GM18868 (cell line): ENCODE data around the gene RSRC1.
A peak's percentile ranks its signal among the peaks of the same experiment; 100 is the strongest.
"Not testable (repeated sequence)": the region's sequence is repeated elsewhere in the genome, so short reads cannot be mapped to it uniquely, and the experiment has no call there.

ENCODE experiments used
- ATAC-seq: cut with Tn5 transposase; IDR thresholded peaks from one replicate; pipeline ENCODE4 v1.9.1; 2021; ENCODE audit warnings: mild to moderate bottlenecking, moderate library complexity; ENCODE audit not compliant: unreplicated experiment

Gene RSRC1

GRCh38 chr3:158217992-158218391 is 108.1 kb downstream of the RSRC1 start:
- no peak for ATAC-seq

- no peak for ATAC-seq
These were observed 110.7 kb downstream of the RSRC1 start for GRCh38 chr3:158220575-158220974.

DNA sequence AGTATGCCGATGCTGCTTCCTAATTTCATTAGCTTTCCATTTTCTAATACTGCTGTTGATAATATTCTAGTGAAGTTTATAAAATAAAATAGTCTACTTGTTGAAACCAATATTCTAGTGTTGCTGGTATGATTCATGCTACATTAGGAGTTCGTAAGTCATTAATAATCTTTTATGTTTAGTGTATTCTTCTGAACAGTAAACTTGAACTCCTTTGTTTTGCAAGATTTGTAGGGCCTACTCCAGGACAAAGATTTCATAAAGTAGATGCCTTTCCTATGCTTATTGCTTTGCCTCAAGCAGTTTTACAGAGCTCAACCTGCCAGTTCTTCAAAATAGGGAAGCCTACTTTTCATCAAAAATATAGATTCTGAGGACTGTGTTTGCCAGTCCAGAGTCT is 111.5 kb downstream of the RSRC1 start:
- ATAC-seq: no peak

- no peak for ATAC-seq
These were observed 116.5 kb downstream of the RSRC1 start for GRCh38 chr3:158226429-158226828.

GRCh38 chr3:158228942-158229341 is 119.1 kb downstream of the RSRC1 start:
- not testable (repeated sequence) for ATAC-seq

DNA sequence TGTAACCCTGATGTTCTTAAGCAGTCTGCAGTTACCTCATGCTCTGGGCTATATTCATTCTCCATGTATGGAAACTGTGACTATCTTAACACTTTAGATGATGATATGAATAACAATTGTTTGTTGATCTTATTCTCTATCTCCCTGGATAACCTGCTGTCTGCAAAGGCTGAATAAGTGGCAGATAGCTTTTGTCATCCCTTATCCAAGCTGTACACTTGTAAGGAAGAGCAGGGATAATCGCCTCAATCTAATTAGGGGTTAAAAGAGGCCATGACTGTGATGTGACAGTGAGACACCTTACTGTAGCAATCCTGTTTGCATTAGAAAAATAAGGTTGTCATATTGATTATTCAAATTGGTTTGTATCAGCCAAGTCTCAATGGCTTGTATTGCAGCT is 123.9 kb downstream of the RSRC1 start:
- no peak for ATAC-seq

DNA sequence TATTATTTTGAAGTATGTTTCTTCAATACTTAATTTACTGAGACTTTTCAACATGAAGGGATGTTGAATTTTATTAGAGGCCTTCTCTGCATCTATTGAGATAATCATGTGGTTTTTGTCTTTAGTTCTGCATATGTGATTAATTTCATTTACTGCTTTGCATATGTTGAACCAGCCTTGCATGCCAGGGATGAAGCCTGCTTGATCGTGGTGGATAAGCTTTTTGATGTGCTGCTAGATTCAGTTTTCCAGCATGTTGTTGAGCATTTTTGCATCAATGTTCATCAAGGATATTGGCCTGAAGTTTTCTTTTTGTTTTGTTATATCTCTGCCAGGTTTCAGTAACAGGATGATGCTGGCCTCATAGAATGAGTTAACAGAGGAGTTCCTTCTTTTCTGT is 134.4 kb downstream of the RSRC1 start:
- ATAC-seq: no peak

GRCh38 chr3:158247288-158247687 is 137.4 kb downstream of the RSRC1 start:
- ATAC-seq: no peak

GRCh38 chr3:158248261-158248660 is 138.4 kb downstream of the RSRC1 start:
- ATAC-seq: no peak

- ATAC-seq: peak; percentile 67
These were observed 139.3 kb downstream of the RSRC1 start for GRCh38 chr3:158249183-158249582.

- ATAC-seq: no peak
These were observed 148.7 kb downstream of the RSRC1 start for GRCh38 chr3:158258619-158259018.

GRCh38 chr3:158260392-158260791 is 150.5 kb downstream of the RSRC1 start:
- ATAC-seq: no peak

DNA sequence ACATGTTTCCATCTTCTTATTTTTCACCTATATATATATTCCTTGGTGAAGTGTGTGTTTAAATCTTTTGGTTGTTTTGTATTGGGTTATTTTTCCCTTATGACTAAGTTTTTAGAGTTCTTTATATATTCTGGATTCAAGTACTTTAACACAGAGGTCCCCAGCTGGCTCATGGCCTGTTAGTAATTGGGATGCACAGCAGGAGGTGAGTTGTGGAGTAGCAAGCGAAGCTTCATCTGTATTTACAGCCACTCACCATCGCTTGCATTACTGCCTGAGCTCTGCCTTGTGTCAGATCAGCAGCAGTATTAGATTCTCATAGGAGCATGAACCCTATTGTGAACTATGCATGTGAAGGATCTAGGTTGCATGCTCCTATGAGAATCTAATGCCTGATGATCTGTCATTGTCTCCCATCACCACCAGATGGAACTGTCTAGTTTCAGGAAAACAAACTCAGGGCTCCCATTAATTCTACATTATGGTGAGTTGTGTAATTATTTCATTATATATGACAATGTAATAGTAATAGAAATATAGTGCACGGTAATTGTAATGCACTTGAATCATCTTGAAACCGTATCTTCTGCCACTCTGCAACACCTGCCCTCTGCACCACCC is 151.6 kb downstream of the RSRC1 start:
- no peak for ATAC-seq

DNA sequence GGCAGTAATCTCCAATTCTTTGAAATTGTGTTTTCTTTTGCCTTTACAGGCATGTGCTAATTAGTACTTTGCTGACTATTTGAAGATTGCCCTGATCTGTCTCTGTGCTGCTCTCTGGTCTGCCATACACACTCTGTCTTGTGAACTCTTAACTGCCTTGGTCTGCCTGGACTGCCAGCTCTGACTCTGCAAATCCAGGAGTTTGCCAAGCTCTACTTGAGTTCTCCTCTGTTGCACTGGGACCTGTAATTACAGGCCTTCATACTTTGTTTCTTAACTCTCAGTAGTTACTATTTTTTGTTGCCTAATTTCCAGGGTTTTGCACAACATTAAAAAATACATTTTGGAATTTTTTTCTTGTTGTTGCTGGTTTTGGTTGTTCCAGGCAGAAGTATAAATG is 155.0 kb downstream of the RSRC1 start:
- ATAC-seq: no peak

- ATAC-seq: no peak
These were observed 157.1 kb downstream of the RSRC1 start for GRCh38 chr3:158267015-158267414.

DNA sequence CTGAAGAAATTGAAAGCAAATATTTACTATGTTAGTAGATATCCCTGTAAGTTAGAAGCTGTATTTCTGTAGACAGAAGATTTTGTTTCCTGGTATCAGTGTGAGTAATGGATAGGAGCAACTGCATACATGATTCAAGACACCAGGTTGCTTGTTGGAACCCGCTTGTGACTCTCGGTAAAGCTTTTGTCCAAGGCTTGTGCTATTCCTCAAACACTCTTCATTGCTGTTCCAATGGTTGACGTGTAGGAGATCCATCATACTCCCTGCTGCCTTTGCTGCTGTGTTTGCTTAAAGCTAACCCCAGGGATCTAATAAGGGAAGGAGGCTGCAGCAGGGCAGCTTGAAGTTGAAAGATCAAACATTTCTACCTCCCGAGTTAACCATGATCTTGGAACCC is 160.1 kb downstream of the RSRC1 start:
- ATAC-seq: no peak

GRCh38 chr3:158272081-158272480 is 162.2 kb downstream of the RSRC1 start:
- no peak for ATAC-seq

GRCh38 chr3:158273656-158274055 is 163.8 kb downstream of the RSRC1 start:
- ATAC-seq: no peak

GRCh38 chr3:158278187-158278586 is 168.3 kb downstream of the RSRC1 start:
- ATAC-seq: no peak

DNA sequence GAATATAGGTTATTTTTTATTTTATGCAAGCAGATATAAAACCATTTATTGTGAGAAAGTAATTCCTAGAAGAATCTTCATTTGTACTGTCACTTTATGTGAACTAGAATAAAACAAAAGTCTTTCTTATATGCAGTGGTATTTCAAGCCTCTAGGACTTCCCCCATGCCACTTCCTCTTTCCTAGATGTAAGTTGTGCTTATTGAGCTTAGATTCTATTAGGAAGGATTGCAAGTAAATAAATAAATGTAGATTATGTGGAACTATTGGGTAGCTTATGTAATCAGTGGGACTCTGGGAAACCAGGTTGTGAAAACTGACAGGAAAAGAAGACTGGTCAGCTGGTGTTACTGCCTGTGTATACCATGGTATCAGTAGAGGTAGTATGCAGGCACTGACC is 169.7 kb downstream of the RSRC1 start:
- ATAC-seq: no peak

GRCh38 chr3:158295771-158296170 is 185.9 kb downstream of the RSRC1 start:
- peak; percentile 47 for ATAC-seq

DNA sequence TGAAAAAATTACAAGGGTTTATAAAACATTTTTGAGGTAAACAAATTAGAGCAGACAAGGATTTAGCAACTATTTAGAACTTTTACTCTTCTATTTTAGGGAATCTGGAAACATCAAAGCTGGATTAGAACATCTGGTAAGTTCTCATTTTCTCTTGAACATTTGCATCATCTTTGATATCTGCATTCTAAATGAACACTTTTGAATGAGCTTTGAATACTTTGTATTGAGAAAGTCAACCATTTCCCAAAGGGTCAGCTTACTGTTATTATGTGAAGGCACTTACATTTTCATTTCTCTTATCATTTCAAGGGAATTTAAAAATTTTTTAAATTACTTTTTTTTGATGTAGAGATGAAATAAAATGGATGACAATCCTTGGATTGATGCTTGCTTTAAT is 188.1 kb downstream of the RSRC1 start:
- no peak for ATAC-seq

DNA sequence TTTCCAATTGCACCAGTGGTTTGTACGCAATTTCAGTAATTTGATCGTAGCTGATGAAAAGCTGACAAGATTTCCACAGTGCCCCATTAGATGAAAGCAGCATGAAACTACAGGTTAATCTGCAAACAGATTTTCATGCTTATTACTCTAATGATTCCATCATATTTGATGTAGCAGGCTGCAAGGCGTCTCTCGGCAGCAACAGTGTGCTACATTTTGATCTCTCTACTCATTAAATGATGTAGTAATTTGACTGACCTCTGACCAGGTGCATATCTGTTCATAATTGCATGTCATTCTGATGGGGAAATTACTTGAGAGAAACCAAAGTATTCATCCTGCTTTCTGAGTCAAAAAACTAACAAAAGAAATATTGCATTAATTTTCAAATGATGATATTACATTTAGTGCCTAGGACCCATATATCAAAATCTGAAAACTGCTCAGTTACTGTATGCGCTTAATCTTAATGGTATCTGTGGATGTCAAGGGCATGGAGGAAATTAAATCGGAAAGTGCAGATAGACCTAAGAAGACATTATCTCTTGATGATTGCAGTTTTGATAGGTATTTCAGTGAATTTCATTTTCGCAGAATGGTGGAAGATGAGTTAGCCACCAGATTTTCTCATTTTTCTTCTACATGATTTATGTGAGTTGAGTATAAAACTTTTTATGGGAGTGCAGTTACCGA is 198.5 kb downstream of the RSRC1 start:
- no peak for ATAC-seq
